Measurements from ENCODE around the gene SLC17A7.
A peak's percentile ranks its signal among the peaks of the same experiment; 100 is the strongest.

DNA sequence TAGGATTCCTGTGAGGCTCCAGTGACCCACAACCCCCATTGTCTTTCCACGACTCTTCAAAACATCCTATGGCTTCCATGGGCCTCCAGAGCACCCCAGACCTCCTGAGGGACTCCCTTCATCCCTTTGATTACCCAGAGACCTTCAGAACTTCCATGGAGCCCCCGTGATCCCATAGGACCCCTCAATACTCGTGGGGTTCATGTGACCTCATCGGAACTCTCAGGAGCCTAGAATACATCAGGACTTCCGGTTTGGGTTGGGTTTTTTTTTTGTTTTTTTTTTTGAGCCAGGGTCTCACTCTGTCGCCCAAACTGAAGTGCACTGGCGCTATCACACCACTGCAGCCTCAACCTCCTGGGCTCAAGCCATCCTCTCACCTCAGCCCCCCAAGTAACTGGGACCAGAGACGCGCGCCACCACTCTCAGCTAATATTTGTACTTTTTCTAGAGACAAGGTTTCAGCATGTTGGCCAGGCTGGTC, 12.5 kb upstream of the SLC17A7 start:
- TF ChIP-seq, protein P1, sequence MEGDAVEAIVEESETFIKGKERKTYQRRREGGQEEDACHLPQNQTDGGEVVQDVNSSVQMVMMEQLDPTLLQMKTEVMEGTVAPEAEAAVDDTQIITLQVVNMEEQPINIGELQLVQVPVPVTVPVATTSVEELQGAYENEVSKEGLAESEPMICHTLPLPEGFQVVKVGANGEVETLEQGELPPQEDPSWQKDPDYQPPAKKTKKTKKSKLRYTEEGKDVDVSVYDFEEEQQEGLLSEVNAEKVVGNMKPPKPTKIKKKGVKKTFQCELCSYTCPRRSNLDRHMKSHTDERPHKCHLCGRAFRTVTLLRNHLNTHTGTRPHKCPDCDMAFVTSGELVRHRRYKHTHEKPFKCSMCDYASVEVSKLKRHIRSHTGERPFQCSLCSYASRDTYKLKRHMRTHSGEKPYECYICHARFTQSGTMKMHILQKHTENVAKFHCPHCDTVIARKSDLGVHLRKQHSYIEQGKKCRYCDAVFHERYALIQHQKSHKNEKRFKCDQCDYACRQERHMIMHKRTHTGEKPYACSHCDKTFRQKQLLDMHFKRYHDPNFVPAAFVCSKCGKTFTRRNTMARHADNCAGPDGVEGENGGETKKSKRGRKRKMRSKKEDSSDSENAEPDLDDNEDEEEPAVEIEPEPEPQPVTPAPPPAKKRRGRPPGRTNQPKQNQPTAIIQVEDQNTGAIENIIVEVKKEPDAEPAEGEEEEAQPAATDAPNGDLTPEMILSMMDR (IDR thresholded peaks at IDR 0.05), result peak in 1 of 6 experiments; percentile 3
- TF ChIP-seq EP300 (IDR thresholded peaks at IDR 0.05) (no peak), POLR2A (IDR thresholded peaks at IDR 0.05) (peak in 1 of 4 donors; percentile 27)
